HG03103 (cell line): ENCODE measurements around the gene MYL6B.
"Not testable (repeated sequence)": the region's sequence is repeated elsewhere in the genome, so short reads cannot be mapped to it uniquely, and the experiment has no call there.

Source experiments
- ATAC-seq: cut with Tn5 transposase; IDR thresholded peaks from one replicate; pipeline ENCODE4 v1.9.1; 2021; ENCODE audit warnings: low read depth; ENCODE audit not compliant: unreplicated experiment

Gene MYL6B

GRCh38 chr12:56152132-56152755, at the start of gene MYL6B:
Gene MYL6B (plus strand): TSS chr12:56152587. CDS start chr12:56153919, 1,332 bp downstream.
- peak; percentile 85 for ATAC-seq

GRCh38 chr12:56102683-56103065, 49.7 kb upstream of the MYL6B start:
- ATAC-seq, result no peak

- ATAC-seq, result no peak
Observed at GRCh38 chr12:56103066-56103711, 49.2 kb upstream of the MYL6B start.

GRCh38 chr12:56103823-56104108, 48.6 kb upstream of the MYL6B start:
- no peak for ATAC-seq

- ATAC-seq, result peak; percentile 92
Observed at GRCh38 chr12:56104109-56104814, 48.1 kb upstream of the MYL6B start, which contains the start of gene PA2G4. Gene PA2G4 (plus strand): TSS chr12:56104559. CDS start chr12:56104738, 179 bp downstream.

GRCh38 chr12:56104815-56105608, 47.4 kb upstream of the MYL6B start:
- no peak for ATAC-seq

GRCh38 chr12:56105609-56105902, 46.8 kb upstream of the MYL6B start:
- no peak for ATAC-seq

GRCh38 chr12:56107242-56107641, 45.1 kb upstream of the MYL6B start:
- ATAC-seq, result no peak

- no peak for ATAC-seq
Observed at GRCh38 chr12:56110571-56110970, 41.8 kb upstream of the MYL6B start.

GRCh38 chr12:56114084-56114483, 38.3 kb upstream of the MYL6B start:
- ATAC-seq, result no peak

GRCh38 chr12:56115329-56115728, 37.1 kb upstream of the MYL6B start:
- ATAC-seq, result no peak

GRCh38 chr12:56116267-56117081, 35.9 kb upstream of the MYL6B start, which contains the start of gene RPL41:
Gene RPL41 (plus strand): TSS chr12:56116633.
- ATAC-seq, result no peak

- ATAC-seq, result not testable (repeated sequence)
Observed at GRCh38 chr12:56117082-56117706, 35.2 kb upstream of the MYL6B start.

- peak; percentile 79 for ATAC-seq
Observed at GRCh38 chr12:56117778-56118687, 34.4 kb upstream of the MYL6B start, which contains the start of gene ZC3H10. Gene ZC3H10 (plus strand): TSS chr12:56118266. CDS start chr12:56120563, 2,297 bp downstream.

- no peak for ATAC-seq
Observed at GRCh38 chr12:56118688-56119357, 33.6 kb upstream of the MYL6B start.

- ATAC-seq, result no peak
Observed at GRCh38 chr12:56119361-56119796, 33.0 kb upstream of the MYL6B start.

- ATAC-seq, result no peak
Observed at GRCh38 chr12:56120158-56120846, 32.1 kb upstream of the MYL6B start.
